Measurements from ENCODE around the gene PIWIL1. TPM values are rescaled to one million over a fixed set of nuclear protein-coding genes. Genes with fewer than 3 reads are reported as not detected.
A peak's percentile ranks its signal among the peaks of the same experiment; 100 is the strongest.

Gene PIWIL1
- total RNA-seq, 1 experiment from 2014 or later: not detected

GRCh38 chr12:130336723-130337487 lies 782 bp upstream of the PIWIL1 start:
- DNase-seq (ENCODE audit: low read depth): no peak

- DNase-seq (ENCODE audit: low read depth): no peak
These were observed 1.3 kb downstream of the PIWIL1 start for GRCh38 chr12:130338794-130339601.

- DNase-seq (ENCODE audit: low read depth): peak; percentile 44
These were observed 2.3 kb downstream of the PIWIL1 start for GRCh38 chr12:130339951-130340350.

- DNase-seq (ENCODE audit: low read depth): no peak
These were observed 4.8 kb downstream of the PIWIL1 start for GRCh38 chr12:130342442-130342841.

GRCh38 chr12:130342842-130343241 lies 5.2 kb downstream of the PIWIL1 start:
- no peak for DNase-seq (ENCODE audit: low read depth)

GRCh38 chr12:130344529-130344928 lies 6.8 kb downstream of the PIWIL1 start:
- DNase-seq (ENCODE audit: low read depth): no peak

- DNase-seq (ENCODE audit: low read depth): no peak
These were observed 7.6 kb downstream of the PIWIL1 start for GRCh38 chr12:130345292-130345691.

- DNase-seq (ENCODE audit: low read depth): no peak
These were observed 9.9 kb downstream of the PIWIL1 start for GRCh38 chr12:130347588-130347987.

GRCh38 chr12:130350715-130351114 lies 13.0 kb downstream of the PIWIL1 start:
- DNase-seq (ENCODE audit: low read depth): no peak

GRCh38 chr12:130351326-130351725 lies 13.6 kb downstream of the PIWIL1 start:
- DNase-seq (ENCODE audit: low read depth): no peak

GRCh38 chr12:130353081-130353480 lies 15.4 kb downstream of the PIWIL1 start:
- DNase-seq (ENCODE audit: low read depth): no peak

GRCh38 chr12:130354407-130354806 lies 16.7 kb downstream of the PIWIL1 start:
- no peak for DNase-seq (ENCODE audit: low read depth)

GRCh38 chr12:130356222-130356621 lies 18.5 kb downstream of the PIWIL1 start:
- DNase-seq (ENCODE audit: low read depth): no peak

GRCh38 chr12:130357241-130357640 lies 19.6 kb downstream of the PIWIL1 start:
- no peak for DNase-seq (ENCODE audit: low read depth)

GRCh38 chr12:130357729-130358330 lies 20.1 kb downstream of the PIWIL1 start:
- DNase-seq (ENCODE audit: low read depth): no peak

GRCh38 chr12:130362060-130362459 lies 24.4 kb downstream of the PIWIL1 start:
- no peak for DNase-seq (ENCODE audit: low read depth)

GRCh38 chr12:130364578-130364977 lies 26.9 kb downstream of the PIWIL1 start:
- DNase-seq (ENCODE audit: low read depth): no peak

- no peak for DNase-seq (ENCODE audit: low read depth)
These were observed 28.5 kb downstream of the PIWIL1 start for GRCh38 chr12:130366159-130366558.

- no peak for DNase-seq (ENCODE audit: low read depth)
These were observed 29.3 kb downstream of the PIWIL1 start for GRCh38 chr12:130367003-130367402.

- DNase-seq (ENCODE audit: low read depth): no peak
These were observed 29.8 kb downstream of the PIWIL1 start for GRCh38 chr12:130367523-130367922.

- no peak for DNase-seq (ENCODE audit: low read depth)
These were observed 32.1 kb downstream of the PIWIL1 start for GRCh38 chr12:130369816-130370215.

GRCh38 chr12:130371296-130371695 lies 33.6 kb downstream of the PIWIL1 start:
- no peak for DNase-seq (ENCODE audit: low read depth)

Data from HT1080 (cell line).